HG02973 (cell line): Measurements from ENCODE around the gene ZNRF3.
"Not testable (repeated sequence)": the region's sequence is repeated elsewhere in the genome, so short reads cannot be mapped to it uniquely, and the experiment has no call there.

Source experiments
- ATAC-seq: cut with Tn5 transposase; IDR thresholded peaks from one replicate; pipeline ENCODE4 v1.9.1; 2021; ENCODE audit warnings: moderate library complexity; ENCODE audit not compliant: unreplicated experiment

ZNRF3 gene

GRCh38 chr22:29081517-29082236 is 198.3 kb downstream of the ZNRF3 start:
- ATAC-seq: no peak

- no peak for ATAC-seq
Measured at GRCh38 chr22:29082826-29083545, 199.6 kb downstream of the ZNRF3 start.

- not testable (repeated sequence) for ATAC-seq
Measured at GRCh38 chr22:29083576-29083932, 200.2 kb downstream of the ZNRF3 start.

GRCh38 chr22:29083933-29084591 is 200.7 kb downstream of the ZNRF3 start:
- no peak for ATAC-seq

GRCh38 chr22:29087012-29087411 is 203.6 kb downstream of the ZNRF3 start:
- ATAC-seq: no peak

GRCh38 chr22:29088809-29089208 is 205.4 kb downstream of the ZNRF3 start:
- no peak for ATAC-seq

GRCh38 chr22:29089507-29089906 is 206.1 kb downstream of the ZNRF3 start:
- ATAC-seq: no peak

- ATAC-seq: no peak
Measured at GRCh38 chr22:29090039-29090438, 206.7 kb downstream of the ZNRF3 start.

- no peak for ATAC-seq
Measured at GRCh38 chr22:29092243-29092642, 208.9 kb downstream of the ZNRF3 start.

- ATAC-seq: no peak
Measured at GRCh38 chr22:29093030-29093429, 209.7 kb downstream of the ZNRF3 start.

GRCh38 chr22:29093501-29094300 is 210.3 kb downstream of the ZNRF3 start:
- no peak for ATAC-seq

GRCh38 chr22:29095459-29095858 is 212.1 kb downstream of the ZNRF3 start:
- ATAC-seq: no peak

GRCh38 chr22:29096736-29097669 is 213.6 kb downstream of the ZNRF3 start:
- no peak for ATAC-seq

- ATAC-seq: no peak
Measured at GRCh38 chr22:29098296-29098695, 214.9 kb downstream of the ZNRF3 start.

- ATAC-seq: no peak
Measured at GRCh38 chr22:29102300-29102699, 218.9 kb downstream of the ZNRF3 start.

- ATAC-seq: no peak
Measured at GRCh38 chr22:29103121-29103520, 219.7 kb downstream of the ZNRF3 start.

- no peak for ATAC-seq
Measured at GRCh38 chr22:29105468-29105867, 222.1 kb downstream of the ZNRF3 start.

GRCh38 chr22:29106839-29107238 is 223.5 kb downstream of the ZNRF3 start:
- ATAC-seq: no peak
